ENCODE results near the gene CEP41.
"Not testable (repeated sequence)": the region's sequence is repeated elsewhere in the genome, so short reads cannot be mapped to it uniquely, and the experiment has no call there.

Gene CEP41

DNA sequence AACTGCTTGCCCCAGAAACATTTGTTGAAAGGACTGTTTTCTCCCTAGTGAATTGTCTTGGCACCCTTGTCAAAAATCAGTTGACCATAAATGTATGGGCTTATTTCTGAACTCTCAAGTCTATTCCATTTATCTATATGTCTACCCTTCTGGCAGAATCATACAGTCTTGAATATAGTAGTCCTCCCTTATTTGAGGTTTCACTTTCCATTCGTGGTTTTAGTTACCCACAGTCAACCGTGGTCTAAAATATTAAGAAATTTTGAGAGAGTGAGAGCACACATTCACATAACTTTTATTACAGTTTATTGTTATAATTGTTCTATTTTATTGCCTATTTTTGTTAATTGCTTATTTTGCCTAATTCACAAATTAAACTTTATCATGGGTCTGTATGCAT, 17.4 kb upstream of the CEP41 start:
- DNase-seq, result no peak

DNA sequence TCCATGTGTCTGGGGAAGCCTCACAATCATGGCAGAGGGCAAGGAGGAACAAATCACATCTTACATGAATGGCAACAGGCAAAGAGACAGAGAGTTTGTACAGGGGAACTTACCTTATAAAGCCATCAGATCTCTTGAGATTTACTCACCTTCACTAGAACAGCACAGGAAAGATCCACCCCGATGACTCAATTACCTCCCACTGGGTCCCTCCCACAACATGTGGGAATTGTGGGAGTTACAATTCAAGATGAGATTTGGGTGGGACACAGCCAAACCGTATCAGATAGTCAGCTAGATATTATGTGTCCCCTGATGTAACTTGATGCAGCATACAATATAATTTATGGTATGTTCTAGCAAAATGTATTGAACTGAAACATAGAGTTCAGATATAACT, 14.1 kb upstream of the CEP41 start:
- no peak for DNase-seq

GRCh38 chr7:130452951-130453350, 12.1 kb upstream of the CEP41 start:
- no peak for DNase-seq

- not testable (repeated sequence) for DNase-seq
These were observed 10.5 kb upstream of the CEP41 start for GRCh38 chr7:130451344-130451743.

GRCh38 chr7:130446259-130446658, 5.4 kb upstream of the CEP41 start:
- no peak for DNase-seq

DNA sequence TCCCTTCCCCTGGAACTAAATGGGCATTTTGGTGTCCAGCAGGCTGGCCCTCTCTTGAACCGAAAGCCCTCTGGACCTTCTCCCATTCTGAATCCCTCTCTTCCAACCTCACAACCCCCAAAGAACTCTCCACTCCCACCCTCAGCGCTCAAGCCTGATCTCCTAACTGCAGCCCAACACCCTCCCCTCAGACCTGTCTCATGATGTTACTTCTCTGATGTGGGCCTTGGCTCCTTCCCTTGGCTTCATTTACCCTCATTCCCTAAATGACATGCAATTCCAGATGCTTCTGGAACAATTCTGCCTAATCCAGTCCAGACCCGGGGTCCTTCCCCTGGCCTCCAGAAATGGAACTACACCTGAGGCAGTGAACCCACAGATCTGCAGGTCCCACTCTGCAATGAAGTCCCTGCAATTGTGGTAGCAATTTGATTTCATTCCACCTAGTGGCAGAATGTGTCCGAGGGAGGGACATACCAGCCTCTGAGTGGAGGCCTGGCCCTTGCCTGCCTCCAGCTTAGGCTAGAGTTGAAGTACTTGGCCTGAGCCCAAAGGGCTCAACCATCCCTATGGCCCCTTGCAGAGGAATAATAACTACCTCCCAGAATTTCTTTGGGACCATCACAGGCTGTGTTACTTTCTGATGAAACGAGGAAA, 4.1 kb upstream of the CEP41 start:
- no peak for DNase-seq

GRCh38 chr7:130444234-130444633, 3.4 kb upstream of the CEP41 start:
- no peak for DNase-seq

GRCh38 chr7:130442601-130443000, 1.8 kb upstream of the CEP41 start:
- no peak for DNase-seq

DNA sequence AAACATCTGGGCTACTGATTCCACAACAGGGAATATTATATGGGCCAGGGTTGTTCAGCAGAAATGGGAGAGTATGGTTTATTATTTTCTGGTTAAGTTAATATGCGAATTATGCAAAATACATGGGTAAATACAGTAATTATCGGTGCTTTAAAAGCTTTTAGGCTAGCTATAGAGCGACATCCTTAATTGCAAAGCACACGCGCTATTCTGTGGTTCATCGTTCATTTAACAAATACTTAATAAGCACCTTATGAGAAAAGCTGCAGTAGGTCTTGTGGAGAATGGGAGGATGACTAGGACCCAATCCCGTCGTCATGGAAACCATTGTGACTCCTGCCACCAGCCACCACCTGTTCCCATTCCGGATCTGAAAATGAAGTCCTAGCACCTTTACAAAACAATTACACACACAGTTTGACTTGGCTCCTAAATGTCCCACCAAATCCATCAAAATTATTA, 623 bp upstream of the CEP41 start:
- no peak for DNase-seq

DNA sequence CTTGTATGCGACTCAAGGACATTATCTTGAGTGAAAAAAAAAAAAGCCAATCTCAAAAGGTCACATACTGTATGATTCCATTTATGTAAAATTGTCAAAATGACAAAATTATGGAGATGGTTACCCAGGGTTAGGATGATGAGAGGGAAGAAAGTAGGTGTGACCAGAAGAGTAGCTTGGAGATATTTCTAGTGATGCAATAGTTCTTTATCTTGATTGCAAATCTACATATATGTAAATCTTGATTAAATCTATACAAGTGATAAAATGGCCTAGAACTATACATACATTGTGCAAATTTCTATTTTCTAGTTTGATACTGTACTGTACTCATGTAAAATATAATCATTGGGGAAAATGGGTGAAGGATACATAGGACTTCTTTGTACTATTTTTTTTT, 4.6 kb downstream of the CEP41 start:
- no peak for DNase-seq

DNA sequence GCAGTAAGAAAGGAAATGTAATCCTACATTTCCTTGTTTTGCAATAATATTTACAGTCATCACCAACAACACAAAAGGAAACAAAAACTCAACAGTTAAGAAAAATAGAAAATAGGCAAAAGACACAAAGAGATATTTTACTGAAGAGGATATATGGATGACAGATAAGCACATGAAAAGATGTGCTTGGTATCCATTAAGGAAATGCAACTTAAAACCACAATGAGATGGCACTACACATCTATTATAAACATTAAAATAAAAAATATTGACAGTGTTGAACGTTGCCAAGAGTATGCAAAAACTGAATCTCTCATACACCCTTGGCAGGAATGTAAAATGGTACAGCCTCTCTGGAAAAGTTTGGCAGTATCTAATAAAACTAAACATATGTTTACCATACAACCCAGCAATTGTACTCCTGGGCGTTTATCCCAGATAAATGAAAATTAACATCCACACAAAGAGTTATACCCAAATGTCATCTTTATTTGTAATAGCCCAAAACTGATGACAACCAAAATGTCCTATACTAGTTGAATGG, 5.4 kb downstream of the CEP41 start:
- DNase-seq, result no peak

DNA sequence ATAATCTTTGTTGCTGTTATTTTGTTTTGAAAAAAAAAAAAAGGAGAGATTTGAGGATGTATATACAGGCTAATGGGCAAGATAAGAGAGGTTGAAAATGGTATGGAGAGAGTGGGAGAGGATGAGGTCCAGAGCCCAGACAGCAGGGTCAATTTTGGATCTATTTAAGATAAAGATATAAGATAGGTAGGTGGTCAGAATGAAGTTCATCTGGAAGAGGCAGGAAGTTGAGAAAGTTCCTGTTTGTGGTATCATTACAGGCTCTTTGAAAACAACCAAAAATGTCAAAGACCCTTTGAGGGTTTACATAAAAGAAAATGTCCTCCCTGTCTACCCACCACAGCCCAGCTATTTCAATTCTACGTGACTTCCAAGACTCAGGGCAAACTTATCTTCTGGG, 7.5 kb downstream of the CEP41 start:
- no peak for DNase-seq

DNA sequence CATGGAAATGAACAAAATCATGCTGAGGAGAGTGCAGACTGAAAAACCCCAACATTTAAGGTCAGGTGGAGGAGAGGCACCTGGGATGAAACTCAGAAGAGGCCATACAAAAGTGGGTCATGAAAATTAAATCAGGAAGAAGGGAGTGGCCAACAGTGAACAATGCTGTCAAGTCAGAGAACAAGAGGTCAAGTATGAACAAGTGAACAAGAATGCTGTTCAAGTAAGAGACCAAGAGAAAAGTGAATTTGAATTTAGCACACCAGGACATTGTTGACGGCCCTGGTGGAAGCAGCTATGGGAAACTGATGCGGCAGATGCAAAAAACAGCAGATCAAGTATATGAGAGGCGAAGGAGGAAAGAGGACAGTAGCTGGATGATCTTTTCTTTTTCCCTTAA, 7.9 kb downstream of the CEP41 start:
- no peak for DNase-seq

- no peak for DNase-seq
These were observed 9.8 kb downstream of the CEP41 start for GRCh38 chr7:130430841-130431666.

DNA sequence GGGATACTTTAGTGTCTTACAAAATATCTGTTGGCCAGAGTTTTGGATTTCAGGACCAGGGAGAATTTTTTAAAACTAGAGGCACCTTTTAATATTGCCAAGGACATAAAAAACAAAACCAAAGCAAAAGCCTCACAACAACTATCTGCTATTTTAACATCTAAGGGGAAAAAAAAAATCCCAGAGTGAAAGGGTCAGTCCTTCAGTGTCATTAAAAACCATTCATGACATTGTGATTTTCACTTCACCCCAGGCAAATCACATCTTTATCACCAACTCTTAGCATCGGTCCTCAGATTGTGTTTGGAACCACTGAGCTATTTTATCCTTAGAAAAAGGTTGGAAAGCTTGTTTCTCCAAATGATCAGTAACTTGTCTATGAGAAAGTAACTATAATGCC, 10.7 kb downstream of the CEP41 start:
- no peak for DNase-seq

GRCh38 chr7:130429019-130429418, 11.8 kb downstream of the CEP41 start:
- no peak for DNase-seq

DNA sequence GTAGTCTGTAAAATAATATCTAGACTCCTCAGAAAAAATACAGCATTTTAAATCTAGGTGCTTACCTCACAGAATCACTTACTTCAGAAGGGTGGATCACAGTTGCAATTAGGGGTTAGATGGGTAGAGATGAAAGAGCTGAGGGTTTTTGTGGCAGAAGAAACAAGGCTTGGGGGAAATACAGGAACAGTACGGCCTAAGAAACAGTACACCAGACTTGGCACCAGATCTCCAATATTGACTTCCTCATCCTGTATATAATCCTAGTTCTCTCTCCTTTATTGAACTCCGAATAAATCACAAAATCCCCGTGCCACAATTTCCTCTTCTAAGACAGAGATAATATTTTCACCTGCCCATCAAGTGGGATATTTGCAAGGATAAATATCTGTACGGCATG, 14.3 kb downstream of the CEP41 start:
- DNase-seq, result no peak

DNA sequence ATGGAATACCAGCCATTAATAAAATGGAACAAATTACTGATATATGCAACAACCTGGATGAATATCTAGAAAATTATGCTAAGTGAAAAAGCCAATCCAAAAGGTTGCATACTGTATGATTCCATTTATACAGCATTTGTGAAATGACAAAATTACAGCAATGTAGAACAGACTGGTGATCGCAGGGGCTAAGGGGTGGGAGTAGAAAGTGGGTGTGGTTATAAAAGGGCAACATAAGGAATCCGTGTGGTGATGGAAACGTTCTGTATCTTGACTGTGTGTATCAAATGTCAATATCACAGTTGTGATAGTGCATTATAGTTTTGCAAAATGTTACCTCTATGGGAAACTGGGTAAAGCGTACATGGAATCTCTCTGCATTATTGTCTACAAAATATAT, 15.0 kb downstream of the CEP41 start:
- no peak for DNase-seq

DNA sequence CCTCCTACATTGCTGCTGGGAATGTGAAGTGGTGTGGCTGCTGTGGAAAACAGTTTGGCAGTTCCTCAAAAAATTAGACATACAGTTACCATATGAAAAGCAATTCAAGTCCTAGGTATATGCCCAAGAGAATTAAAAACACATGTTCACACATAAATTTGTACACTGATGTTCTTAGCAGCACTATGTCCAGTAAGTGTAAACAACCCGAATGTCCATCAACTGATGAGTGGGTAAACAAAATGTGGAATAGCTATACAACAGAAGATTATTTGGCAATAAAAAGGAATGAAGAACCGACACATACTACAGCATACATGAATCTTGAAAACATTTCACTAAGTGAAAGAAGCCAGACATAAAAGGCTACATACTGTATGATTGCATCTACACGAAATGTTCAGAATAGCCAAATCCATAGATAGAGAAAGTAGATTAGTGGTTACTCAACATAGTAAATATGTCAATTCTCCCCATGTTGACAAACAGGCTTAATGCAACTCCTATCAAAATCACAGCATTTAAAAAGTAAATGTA, 17.2 kb downstream of the CEP41 start:
- DNase-seq, result no peak

- DNase-seq, result no peak
These were observed 19.1 kb downstream of the CEP41 start for GRCh38 chr7:130421684-130422083.

GRCh38 chr7:130420943-130421578, 19.8 kb downstream of the CEP41 start:
- no peak for DNase-seq

DNA sequence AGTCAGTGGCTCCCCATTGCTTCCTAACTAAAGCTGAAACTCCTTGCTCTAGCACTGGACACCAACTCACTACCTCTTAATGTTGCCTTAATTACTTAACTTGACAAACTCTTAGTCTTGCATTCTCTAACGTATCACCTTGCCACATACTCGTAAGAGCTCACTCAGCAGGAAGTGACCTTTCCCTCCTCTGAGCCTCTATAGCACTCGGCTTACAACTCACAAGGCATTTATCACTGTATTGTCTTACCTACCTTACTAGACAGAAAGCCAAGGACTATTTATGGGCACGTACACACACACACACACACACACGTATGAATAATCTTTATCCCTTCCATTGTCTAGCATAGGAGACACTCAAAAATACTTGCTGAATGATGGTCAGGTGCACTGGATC, 21.2 kb downstream of the CEP41 start:
- no peak for DNase-seq

DNA sequence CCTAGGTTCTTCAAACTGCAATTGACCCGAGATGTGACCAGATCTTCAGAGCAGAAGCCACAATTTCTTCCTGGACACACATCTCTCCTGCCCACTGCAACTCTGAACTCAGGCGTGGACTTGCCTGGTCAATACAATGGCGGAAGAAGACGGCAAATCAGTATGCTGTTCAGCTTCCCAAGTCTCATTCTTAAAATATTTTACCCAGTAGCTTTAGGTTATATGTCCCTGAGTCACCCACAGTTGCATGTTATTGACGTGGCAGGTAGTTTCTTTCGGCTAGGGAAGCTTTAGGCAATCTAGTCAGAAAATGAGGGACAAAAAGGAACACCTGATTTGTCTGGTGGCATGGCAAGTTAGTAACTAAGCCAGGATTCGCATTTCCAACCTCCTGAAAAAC, 22.5 kb downstream of the CEP41 start:
- no peak for DNase-seq

GRCh38 chr7:130417213-130417612, 23.6 kb downstream of the CEP41 start:
- DNase-seq, result no peak
